HCEC 1CT (cell line): Measurements from ENCODE around the gene DISP3.

Experiments used
- DNase-seq: peaks from one replicate; pipeline ENCODE4 v3.0.0-alpha.2; 2017

The DISP3 gene

DNA sequence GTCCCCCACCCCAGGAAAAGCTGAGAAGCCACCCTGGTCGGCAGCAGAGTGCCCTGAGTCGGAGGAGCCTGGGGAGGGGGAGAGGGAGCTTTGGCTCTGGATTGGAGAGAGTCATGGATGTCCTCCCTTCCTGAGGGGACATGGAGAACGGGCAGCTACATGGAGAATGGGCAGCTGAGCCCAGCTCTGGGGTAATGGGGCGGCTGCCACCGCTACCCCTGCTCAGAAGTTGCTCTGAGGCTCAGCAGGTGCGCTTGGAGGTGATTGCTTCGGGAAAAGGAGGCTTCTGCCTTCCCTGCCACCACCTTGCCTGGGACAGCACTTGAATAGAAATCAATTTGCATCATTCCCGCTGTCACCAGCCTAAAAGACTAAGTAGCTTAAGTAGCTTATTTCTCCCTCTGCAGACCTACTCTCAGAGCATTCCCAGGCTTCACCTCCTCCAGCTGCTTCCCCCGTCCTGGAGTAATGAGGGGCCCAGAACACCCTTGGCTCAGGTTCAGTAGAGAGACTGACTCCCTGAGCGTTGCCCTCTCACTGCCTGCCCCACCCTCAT is 8.3 kb downstream of the DISP3 start:
- DNase-seq, result no peak

- DNase-seq, result no peak
Observed at GRCh38 chr1:11488201-11488770, 9.3 kb downstream of the DISP3 start.

DNA sequence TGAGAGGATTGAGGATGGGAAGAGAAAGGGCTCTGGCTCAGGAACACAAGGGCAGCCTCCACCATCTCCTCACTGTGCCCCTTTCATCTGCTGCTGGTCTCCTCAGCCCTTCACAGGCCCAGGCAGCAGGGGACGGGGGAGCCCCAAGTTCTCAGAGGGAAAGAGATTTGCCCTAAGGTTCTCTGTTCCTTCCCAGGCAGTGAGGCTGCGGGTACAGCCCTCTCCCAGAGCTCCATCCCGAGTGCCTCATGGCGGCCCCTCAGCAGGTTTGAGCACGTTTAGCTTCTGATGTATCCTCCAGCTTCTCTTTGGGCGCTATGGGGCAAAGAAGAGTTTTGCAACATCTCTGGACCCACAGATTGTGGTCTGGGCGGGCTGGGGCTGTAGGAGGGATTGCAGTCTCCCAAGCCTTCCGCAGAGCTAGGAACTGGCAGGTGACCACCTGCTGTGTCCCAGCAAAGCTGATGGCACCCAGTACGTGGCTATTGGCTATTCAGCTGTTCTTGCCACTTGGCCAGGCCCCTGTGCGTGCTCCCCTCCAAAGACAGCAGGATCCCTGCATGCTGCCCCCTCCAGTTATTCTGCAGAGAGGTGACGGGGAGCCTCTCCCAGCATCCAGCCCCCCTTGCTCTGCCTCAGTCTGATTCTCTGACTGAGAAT is 10.1 kb downstream of the DISP3 start:
- no peak for DNase-seq

DNA sequence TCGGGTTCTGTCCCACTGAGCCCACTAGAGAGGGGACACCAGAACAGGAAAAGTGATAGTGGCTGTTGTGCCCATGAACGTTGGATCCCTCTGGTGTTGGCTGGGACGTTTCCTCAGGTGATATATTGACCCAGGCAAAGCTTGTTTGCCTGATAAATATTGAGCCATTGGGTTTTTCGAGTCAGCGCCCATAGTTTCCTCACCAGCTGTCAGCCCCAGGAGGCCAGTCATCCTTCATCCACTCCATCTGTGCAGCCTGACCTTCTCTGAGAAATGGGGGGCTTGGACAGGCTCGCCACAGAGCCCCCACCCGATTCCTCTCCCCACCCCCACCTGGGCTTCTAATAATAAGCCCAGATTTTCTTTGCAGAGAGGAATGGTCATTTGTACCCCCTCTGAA is 13.3 kb downstream of the DISP3 start:
- no peak for DNase-seq

GRCh38 chr1:11493972-11494655 is 15.2 kb downstream of the DISP3 start:
- no peak for DNase-seq

DNA sequence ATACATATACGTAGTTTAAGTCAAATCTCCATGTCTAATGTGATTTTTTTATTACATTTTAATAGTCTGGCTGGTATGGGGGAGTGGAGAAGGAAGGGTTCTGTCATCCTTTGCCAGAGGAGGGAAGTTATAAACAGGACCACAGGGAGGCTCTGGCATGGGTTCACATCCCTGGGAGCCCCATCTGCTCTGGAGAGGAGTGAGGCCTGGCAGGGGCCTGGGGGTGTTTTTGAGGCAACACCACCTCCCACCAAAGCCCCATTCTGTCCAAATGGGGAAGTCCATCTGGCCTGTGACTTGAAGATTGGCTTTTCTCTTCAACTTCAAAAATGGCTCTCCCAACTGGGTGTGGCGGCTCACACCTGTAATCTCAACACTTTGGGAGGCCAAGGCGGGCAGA is 15.8 kb downstream of the DISP3 start:
- DNase-seq, result no peak

DNA sequence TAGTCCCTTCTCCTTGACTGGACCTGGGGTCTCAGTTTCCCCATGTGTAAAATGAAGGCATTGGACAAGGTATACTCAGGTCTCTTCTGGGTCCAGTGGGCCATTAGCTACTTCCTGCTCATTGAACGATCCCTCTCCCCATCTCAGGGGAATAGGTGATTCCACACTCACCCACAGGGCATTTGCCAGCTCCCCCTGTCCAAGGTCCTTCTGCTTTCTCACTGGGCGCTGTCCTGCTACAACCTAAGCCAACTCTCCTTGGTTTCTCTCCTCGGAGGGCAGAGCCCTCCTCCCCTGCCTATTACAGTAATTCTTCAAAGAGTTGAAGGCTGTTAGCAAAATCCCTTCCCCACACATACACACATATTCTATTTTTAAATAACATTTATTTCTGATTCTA is 16.6 kb downstream of the DISP3 start:
- DNase-seq, result no peak

- no peak for DNase-seq
Observed at GRCh38 chr1:11496551-11497080, 17.7 kb downstream of the DISP3 start.

DNA sequence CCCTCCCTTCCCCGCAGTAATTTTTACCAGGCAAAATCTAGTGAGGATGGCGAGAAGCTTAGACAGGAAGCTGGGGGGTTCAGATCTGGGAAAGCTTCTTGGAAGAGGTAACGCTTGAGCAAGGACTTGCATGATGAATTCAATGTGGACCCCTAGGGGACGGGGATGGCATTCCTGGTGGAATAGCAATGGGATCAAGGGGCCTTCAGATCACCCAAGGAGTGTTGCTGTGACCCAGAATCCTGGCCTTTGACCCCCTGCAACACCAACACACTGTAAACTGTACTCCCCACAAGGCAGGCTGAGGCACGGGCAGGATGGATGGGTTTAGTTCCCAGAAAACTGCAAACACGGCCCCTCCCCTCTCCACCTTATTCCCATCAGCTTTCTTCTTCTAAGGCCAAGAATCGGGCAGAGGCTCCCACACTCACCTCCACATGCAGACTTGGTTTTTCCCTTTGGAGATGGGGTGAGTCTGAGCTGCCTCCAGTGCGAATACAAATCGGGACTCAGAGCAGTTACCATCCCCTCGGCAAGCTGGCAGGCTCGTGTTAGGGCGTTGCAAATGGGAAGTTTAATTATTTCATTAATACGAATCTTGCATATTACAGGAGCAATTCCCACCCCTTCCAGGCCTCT is 20.1 kb downstream of the DISP3 start:
- DNase-seq, result no peak

DNA sequence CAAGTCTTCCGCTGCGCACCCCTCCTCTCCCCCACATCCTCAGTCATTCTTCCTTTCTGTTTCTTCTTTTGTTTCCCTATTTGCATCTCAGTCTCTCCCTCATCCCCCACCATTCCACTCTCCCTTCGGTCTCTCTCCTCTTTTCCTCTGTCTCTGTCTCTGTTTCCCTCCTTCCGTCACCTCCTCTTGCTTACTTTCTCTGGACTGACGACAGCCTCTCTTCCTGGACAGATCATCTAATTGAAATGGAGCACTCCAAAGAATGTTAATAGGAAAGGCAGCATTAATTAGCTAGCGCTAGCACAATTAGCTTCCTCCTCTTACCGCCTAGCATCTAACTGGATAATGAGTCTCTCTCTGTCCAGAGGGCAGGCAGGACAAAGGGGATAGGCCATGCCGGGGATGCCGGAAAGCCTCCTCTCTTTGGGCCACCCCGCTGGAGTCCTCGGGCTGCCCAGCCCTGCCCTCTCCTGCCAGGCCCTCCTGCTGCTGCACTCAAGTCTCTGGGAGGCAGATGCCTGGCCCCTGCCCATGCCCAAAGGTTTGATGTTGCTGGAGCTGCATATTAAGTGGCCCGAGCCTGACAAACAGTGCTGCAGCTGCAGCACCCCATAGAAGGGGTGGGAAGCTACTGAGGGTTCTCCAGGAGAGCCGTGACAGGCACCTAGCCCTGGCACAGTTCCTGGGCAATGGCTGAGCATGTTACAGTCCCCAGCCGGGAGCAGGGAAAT is 20.8 kb downstream of the DISP3 start:
- DNase-seq, result no peak

DNA sequence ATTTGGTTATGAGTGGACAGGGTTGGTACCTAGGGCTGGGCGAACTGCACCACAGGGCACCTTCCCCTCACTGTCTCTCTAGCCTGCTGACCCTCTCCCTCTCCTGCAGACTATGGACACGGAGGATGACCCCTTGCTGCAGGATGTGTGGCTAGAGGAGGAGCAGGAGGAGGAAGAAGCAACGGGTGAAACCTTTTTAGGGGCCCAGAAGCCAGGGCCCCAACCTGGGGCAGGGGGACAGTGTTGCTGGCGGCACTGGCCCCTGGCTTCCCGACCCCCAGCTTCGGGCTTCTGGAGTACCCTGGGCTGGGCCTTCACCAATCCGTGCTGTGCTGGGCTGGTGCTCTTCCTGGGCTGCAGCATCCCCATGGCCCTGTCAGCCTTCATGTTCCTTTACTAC is 21.9 kb downstream of the DISP3 start:
- no peak for DNase-seq

DNA sequence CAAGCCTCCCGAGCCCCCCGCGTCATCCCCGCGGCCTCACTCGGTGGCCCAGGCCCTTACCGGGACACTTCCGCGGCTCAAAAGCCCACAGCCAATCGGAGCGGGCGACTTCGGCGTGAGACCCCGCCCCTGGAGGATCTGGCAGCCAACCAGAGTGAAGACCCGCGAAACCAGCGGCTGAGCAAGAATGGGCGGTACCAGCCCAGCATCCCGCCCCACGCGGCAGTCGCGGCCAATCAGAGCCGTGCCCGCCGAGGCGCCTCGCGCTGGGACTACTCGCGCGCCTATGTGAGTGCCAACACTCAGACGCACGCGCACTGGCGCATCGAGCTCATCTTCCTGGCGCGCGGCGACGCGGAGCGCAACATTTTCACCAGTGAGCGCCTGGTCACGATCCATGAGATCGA is 22.5 kb downstream of the DISP3 start:
- DNase-seq, result no peak

DNA sequence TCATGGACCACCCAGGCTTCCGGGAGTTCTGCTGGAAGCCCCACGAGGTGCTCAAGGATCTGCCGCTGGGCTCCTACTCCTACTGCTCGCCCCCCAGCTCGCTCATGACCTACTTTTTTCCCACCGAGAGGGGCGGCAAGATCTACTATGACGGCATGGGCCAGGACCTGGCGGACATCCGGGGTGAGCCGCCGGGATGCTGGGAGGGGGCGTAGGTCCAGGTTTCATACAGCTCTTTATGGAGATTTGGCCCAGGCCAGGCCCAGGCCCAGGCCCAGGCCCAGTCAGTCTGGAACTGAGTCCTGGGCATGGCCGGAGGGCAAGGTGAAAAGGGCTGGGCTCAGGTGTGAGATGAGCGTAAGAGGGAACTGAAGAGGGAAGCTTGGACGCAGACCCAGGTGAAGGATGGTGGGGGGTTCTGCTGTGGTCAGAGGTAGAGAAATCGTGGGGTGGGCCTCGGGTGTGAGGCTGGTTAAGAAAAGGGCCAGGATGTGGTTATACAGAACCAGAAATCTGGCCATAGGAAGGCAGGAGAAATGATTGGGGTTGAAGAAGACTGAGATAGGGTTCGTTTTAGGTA is 23.0 kb downstream of the DISP3 start:
- DNase-seq, result no peak

GRCh38 chr1:11502516-11502915 is 23.6 kb downstream of the DISP3 start:
- no peak for DNase-seq

DNA sequence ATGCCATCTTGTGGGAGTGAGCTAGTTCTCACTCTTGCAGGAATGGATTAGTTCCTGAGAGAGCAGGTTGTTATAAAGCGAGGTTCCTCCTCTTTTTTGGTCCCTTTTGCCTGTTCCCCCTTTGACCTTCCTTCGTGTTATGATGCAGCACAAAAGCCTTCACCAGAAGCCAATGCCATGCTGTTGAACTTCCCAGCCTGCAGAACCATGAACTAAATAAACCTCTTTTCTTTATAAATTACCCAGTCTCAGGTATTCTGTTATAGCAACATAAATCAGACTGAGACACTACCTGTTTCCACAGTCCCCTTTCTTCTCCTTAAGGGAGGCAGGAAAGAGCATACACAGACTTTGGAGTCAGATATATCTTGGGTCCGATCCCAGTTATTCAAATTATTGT is 25.6 kb downstream of the DISP3 start:
- DNase-seq, result no peak

DNA sequence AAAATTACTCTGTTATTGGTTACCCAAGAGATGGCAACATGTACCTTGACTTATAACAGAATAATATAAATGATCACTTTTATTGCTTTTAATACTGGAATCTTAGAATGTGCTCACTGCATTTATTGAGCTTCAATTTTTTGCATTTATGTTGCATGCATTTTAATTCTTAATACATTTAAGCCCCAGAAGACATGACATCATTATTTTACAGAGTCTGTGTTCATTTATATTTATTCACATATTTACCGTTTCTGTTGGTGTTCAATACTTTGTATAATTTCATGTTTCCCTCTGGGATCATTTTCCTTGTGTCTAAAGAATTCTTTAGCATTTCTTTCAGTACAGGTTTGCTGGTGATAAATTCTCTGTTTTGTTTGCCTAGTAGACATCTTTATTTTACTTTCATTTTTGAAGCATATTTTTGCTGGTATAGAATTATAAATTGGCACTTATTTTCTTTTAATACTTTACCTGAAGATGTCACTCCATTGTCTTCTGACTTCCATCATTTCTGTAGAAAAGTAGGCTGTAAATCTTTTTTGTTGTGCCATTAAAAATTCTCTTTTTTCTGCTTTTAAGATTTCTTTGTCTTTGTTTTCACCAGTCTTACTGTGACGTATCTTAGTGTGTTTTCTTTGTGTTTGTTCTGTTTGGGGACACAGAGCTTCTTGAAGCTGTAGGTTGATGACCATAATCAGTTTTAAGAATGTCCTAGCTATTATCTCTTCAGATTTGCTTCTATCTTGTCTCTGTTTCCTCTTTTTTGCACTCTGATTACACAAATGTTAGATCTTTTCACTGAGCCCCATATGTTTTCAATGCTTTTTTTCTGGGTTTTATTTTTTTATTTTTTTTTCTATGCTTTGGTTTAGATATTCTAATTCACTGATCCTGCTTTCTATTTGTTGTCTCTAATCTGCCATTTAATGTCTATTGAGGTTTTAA is 26.9 kb downstream of the DISP3 start:
- no peak for DNase-seq

DNA sequence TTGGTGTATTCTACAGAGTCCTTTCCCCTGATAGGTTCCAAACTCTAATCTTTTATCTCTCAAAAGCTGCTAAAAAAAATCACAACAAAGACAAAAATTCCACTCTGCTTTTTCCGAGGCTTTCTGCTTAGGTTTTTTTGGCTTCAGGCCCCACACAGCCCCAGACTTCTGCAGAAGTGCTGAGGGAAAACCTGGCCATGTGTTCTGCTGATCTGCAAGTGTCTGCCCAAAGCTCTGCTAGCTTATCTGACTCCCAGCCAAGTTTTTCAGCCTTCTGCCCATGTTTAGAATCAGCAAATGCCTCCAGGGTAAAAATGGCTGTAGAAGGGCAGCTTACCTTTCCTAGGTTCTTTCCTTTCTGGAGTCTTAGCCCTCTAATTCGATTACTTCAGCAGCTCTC is 28.4 kb downstream of the DISP3 start:
- no peak for DNase-seq

DNA sequence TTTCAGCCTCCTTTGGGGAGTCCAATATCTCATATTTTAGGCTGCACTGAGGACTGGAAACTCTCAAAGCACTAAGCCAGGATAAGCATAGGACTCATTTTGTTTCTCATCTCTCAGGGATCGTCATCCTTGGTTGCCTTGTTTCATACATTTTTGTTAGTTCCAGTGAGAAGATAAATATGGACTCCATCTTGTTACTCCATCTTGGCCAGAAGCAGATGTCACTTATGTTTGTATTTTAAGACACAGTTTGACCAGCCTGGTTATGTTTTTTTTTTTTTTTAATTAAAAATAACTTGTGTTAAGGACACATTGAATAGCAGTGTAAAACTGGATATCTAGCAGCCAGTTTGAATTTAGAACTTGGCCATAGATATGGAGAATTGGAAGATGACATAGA is 34.7 kb downstream of the DISP3 start:
- no peak for DNase-seq

GRCh38 chr1:11514366-11514765 is 35.4 kb downstream of the DISP3 start:
- no peak for DNase-seq

- no peak for DNase-seq
Observed at GRCh38 chr1:11515368-11516300, 36.7 kb downstream of the DISP3 start.
